Stomach smooth muscle (tissue), 2 donors: ENCODE results near the gene EIF3C.
"Not testable (repeated sequence)": the region's sequence is repeated elsewhere in the genome, so short reads cannot be mapped to it uniquely, and the experiment has no call there.

ENCODE experiments used
- H3K27ac ChIP-seq: one replicate; pipeline ENCODE4 v1.7.0; 2013; ENCODE audit warnings: mild to moderate bottlenecking, low read length, inconsistent platforms
- H3K27me3 ChIP-seq, 2 donors: one replicate each; pipeline ENCODE4 v1.7.0; 2013; ENCODE audit warnings: low read length in 2 of 2; ENCODE audit not compliant: insufficient read depth in 2 of 2, control insufficient read depth in 1 of 2
- H3K36me3 ChIP-seq, 2 donors: one replicate each; pipeline ENCODE4 v1.7.0; 2013; ENCODE audit warnings: low read length in 2 of 2; ENCODE audit not compliant: control insufficient read depth in 2 of 2, insufficient read depth in 2 of 2
- H3K4me1 ChIP-seq: one replicate; pipeline ENCODE4 v1.7.0; 2013; ENCODE audit warnings: low read length; ENCODE audit not compliant: control insufficient read depth, insufficient read depth
- H3K4me3 ChIP-seq, 2 donors: one replicate each; pipeline ENCODE4 v1.7.0; 2013; ENCODE audit warnings: low read length in 2 of 2
- H3K9ac ChIP-seq, 2 donors: one replicate each; pipeline ENCODE4 v1.7.0; 2013; ENCODE audit warnings: low read length in 2 of 2, mild to moderate bottlenecking in 1 of 2
- H3K9me3 ChIP-seq, 2 donors: one replicate each; pipeline ENCODE4 v1.7.0; 2013; ENCODE audit warnings: low read length in 2 of 2; ENCODE audit not compliant: control insufficient read depth in 2 of 2
- donor health status: healthy.
- donor health status: Pancreatic carcinoma.

The EIF3C gene

DNA sequence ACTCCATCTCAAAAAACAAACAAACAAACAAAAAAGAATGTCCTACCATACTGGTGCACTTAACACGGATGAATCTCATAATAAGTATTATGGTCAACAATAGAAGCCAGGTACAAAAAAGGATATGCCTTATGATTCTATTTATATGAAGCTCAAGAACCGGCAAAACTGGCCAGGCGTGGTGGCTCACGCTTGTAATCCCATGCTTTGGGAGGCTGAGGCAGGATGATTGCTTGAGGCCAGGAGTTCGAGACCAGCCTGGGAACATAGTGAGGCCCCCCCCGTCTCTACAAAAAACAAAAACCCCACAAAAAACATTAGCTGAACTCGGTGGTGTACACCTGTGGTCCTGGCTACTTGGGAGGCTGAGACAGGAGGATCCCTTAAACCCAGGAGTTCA, 7.0 kb upstream of the EIF3C start:
- H3K27ac ChIP-seq, H3K4me1 ChIP-seq: not testable (repeated sequence)

GRCh38 chr16:28722852-28723650, 11.8 kb downstream of the EIF3C start:
- not testable (repeated sequence) for H3K4me3 ChIP-seq, H3K9ac ChIP-seq, H3K36me3 ChIP-seq, H3K27ac ChIP-seq, H3K9me3 ChIP-seq, H3K4me1 ChIP-seq, H3K27me3 ChIP-seq

More for the DNA sequence above, 7.0 kb upstream of the EIF3C start:
- H3K27me3 ChIP-seq, H3K36me3 ChIP-seq, H3K9ac ChIP-seq, H3K4me3 ChIP-seq, H3K9me3 ChIP-seq: not testable (repeated sequence)

DNA sequence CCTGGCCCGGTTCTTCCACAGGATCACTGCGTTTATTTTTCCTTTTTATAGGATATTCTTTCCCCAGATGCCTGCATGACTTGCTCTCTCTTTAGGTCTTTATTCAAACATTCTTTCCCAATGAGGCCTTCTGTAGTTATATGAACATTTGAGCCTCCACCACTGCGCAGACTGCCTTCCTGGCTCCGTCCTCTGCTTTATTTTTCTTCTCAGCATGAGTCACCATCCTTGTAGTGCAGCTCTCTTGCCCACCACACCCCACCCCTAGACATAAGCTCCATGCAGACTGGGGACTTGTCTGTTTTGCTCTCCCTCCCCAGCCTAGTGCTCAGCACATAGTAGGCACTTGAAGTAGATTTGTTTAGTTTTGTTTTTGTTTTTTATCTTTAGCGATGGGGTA, 20.0 kb downstream of the EIF3C start:
- H3K4me3 ChIP-seq, H3K9ac ChIP-seq, H3K36me3 ChIP-seq, H3K27me3 ChIP-seq, H3K27ac ChIP-seq, H3K9me3 ChIP-seq, H3K4me1 ChIP-seq: not testable (repeated sequence)

- not testable (repeated sequence) for H3K27me3 ChIP-seq, H3K9ac ChIP-seq, H3K9me3 ChIP-seq, H3K27ac ChIP-seq, H3K4me1 ChIP-seq, H3K36me3 ChIP-seq, H3K4me3 ChIP-seq
Measured at GRCh38 chr16:28732455-28733124, 21.3 kb downstream of the EIF3C start.

GRCh38 chr16:28739787-28740186, 28.5 kb downstream of the EIF3C start:
- not testable (repeated sequence) for H3K4me3 ChIP-seq

DNA sequence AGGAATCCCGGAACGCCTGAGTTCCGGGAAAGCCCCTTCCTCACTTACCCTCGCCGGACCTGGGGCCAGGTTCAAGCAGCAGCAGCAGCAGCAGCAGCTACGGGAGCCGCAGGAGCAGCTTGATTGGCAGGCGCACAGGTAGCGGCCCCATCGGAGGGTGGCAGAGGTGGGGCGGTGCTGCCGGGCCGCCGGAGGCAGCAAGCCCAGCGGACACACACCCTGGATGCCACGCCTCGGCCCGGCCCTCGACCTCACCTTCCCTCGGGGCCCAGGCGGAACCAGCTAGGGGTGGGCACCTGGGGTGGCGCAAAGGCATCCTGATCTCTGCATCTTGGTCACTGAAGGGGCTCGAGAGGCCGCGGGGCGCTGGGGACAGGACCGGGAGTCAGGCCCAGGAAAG, 29.4 kb downstream of the EIF3C start:
- not testable (repeated sequence) for H3K9me3 ChIP-seq, H3K27me3 ChIP-seq, H3K4me3 ChIP-seq, H3K36me3 ChIP-seq, H3K27ac ChIP-seq, H3K9ac ChIP-seq, H3K4me1 ChIP-seq

More at GRCh38 chr16:28739787-28740186, 28.5 kb downstream of the EIF3C start:
- not testable (repeated sequence) for H3K9ac ChIP-seq, H3K27ac ChIP-seq, H3K27me3 ChIP-seq, H3K4me1 ChIP-seq, H3K36me3 ChIP-seq, H3K9me3 ChIP-seq

DNA sequence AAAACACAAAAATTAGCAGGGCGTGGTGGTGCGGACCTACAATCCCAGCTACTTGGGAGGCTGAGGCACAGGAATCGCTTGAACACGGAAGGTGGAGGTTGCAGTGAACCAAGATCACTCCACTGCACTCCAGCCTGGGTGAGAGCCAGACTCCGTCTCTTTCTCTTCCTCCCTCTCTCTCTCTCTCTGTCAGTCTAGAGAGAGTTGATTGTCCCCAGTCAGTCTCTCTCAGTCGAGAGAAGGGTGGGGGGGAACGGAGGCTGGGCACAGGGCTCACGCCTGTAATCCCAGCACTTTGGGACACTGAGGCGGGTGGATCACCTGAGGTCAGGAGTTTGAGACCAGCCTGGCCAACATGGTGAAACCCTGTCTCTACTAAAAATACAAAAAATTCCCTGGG, 30.0 kb downstream of the EIF3C start:
- H3K9ac ChIP-seq, H3K27ac ChIP-seq, H3K4me3 ChIP-seq, H3K36me3 ChIP-seq, H3K27me3 ChIP-seq, H3K4me1 ChIP-seq, H3K9me3 ChIP-seq: not testable (repeated sequence)

GRCh38 chr16:28746618-28747350, 35.5 kb downstream of the EIF3C start:
- H3K27me3 ChIP-seq, H3K4me3 ChIP-seq, H3K9ac ChIP-seq, H3K27ac ChIP-seq, H3K36me3 ChIP-seq, H3K4me1 ChIP-seq, H3K9me3 ChIP-seq: not testable (repeated sequence)

DNA sequence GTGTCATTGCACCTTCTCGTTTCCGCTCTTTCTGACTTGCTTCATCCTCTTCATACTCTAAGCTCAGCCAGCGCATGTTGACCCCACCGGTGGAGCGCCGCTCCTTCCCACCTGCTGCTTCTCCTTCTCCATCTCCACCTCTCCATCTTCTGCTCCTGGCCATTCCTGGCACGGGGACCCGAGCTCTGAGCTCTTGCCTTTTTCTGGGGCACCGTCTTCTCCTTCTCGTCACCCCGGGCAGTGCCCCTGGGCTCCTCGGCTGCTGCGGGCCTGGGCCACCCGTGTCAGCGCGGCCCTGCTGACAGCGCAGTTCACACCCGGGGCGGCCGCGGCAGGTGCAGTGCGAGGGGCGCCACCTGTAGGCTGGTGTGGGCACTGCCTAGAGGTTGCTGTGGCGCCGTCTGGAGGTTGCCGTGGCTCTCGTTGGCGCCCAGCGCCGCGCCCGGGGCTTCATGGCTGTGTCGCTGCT, 38.8 kb downstream of the EIF3C start:
- H3K9ac ChIP-seq, H3K27ac ChIP-seq, H3K9me3 ChIP-seq, H3K4me3 ChIP-seq, H3K4me1 ChIP-seq, H3K36me3 ChIP-seq, H3K27me3 ChIP-seq: not testable (repeated sequence)

- not testable (repeated sequence) for H3K9me3 ChIP-seq, H3K36me3 ChIP-seq, H3K4me3 ChIP-seq, H3K27ac ChIP-seq, H3K27me3 ChIP-seq, H3K9ac ChIP-seq, H3K4me1 ChIP-seq
Measured at GRCh38 chr16:28750469-28751067, 39.3 kb downstream of the EIF3C start.
